ENCODE data around the gene THOC5.
A peak's percentile ranks its signal among the peaks of the same experiment; 100 is the strongest.
"Not testable (repeated sequence)": the region's sequence is repeated elsewhere in the genome, so short reads cannot be mapped to it uniquely, and the experiment has no call there.

Gene THOC5

DNA sequence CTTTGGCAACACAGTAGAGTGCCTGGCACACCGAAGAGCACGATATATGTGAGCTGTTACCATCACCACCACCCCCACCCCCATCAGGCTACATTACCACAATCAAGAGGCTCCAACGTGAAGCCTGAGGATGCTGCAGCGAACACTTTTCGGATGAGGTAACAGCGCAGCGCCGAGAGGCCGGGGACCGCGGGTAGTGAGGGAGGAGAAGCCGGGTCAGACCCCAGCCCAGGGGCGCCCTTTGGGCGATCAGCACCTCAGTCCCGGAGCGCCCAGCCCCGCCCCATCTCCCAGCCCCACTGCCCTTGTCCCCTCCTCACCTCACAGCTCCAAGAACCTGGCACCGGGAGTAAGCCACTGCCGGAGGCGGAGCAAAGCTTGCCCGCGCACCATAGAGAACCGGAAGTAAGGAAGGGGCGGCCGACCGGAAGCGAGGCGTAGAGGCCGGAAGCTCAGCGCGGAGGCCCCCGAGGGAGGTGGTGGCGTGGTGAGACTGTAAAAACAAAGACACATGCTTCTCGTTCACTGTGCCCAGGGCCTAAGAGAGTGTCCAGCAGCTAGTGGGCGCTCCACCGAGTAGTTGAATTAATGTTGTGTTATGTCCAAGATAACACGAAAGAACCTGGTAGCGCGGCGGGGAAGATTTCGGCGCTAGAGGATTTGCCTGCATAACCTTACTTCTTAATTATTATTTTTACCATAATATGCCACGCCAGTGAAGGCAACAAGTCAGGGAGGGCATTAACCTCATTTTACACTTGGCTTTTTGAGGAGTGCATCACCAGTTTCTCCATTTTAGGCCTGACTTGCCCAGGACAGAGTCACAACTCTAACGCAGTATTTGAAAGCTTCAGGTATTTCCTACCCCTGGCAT lies at the start of gene THOC5:
Gene THOC5, minus strand, starts transcription at position 407 of the 874 bp plus-strand sequence. CDS start 4,610 bp downstream, outside the sequence.
- H3K36me3 Mint-ChIP-seq (ENCODE audit: low read depth): peaks cover 68% of the 10 kb centered on the region

GRCh38 chr22:29598684-29599020 lies 45.1 kb upstream of the THOC5 start:
- Mint-ChIP-seq H3K27ac (no peak overlapping the region), H3K4me3 (no peak overlapping the region), H3K9me3 (peaks cover 4% of the 10 kb centered on the region), H3K27me3 (ENCODE audit: low read depth, poor library complexity) (peaks cover 9% of the 10 kb centered on the region), H3K4me1 (peaks cover 14% of the 10 kb centered on the region), H3K36me3 (ENCODE audit: low read depth) (no peaks in the 10 kb centered on the region)
- no peak for TF ChIP-seq CTCF (IDR thresholded peaks at IDR 0.05)
- no peak for DNase-seq

More for the DNA sequence above, at the start of gene THOC5:
- Mint-ChIP-seq H3K4me1 (peaks cover 14% of the 10 kb centered on the region), H3K4me3 (peak within 1 kb of the TSS; percentile 96), H3K27me3 (ENCODE audit: low read depth, poor library complexity) (no peaks in the 10 kb centered on the region), H3K9me3 (peaks cover 18% of the 10 kb centered on the region), H3K27ac (peak within 1 kb of the TSS; percentile 97)
- TF ChIP-seq CTCF (IDR thresholded peaks at IDR 0.05): peak; percentile 45
- peak; percentile 90 for DNase-seq

DNA sequence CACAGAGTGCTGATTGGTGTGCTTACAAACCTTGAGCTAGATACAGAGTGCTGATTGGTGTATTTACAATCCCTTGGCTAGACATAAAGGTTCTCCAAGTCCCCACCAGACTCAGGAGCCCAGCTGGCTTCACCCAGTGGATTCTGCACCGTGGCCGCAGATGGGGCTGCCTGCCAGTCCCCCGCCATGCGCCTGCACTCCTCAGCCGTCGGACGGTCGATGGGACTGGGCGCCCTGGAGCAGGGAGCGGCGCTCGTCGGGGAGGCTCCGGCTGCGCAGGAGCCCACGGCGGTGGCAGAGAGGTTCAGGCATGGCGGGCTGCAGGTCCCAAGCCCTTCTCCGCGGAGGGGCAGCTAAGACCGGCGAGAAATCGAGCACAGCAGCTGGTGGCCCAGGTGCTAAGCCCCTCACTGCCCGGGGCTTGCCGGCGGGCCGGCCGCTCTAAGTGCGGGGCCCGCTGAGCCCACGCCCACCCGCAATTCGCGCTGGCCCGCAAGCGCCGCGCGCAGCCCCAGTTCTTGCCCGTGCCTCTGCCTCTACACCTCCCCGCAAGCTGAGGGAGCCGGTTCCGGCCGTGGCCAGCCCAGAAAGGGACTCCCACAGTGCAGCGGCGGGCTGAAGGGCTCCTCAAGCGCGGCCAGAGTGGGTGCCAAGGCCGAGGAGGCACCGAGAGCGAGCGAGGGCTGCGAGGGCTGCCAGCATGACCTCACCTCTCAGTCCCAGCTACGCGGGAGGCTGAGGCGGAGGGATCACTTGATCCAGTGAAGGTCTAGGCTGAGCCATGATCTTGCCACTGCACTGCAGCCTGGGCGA lies 44.5 kb upstream of the THOC5 start:
- H3K36me3 Mint-ChIP-seq (ENCODE audit: low read depth); DNase-seq; H3K4me3 Mint-ChIP-seq; H3K27ac Mint-ChIP-seq; H3K9me3 Mint-ChIP-seq; H3K27me3 Mint-ChIP-seq (ENCODE audit: low read depth, poor library complexity): not testable (repeated sequence)
- H3K4me1 Mint-ChIP-seq: peaks cover 13% of the 10 kb centered on the region

GRCh38 chr22:29596408-29596807 lies 42.9 kb upstream of the THOC5 start:
- no peak for TF ChIP-seq CTCF (IDR thresholded peaks at IDR 0.05)
- peaks cover 9% of the 10 kb centered on the region for H3K27me3 Mint-ChIP-seq (ENCODE audit: low read depth, poor library complexity)
- H3K27ac Mint-ChIP-seq: no peak overlapping the region
- H3K4me1 Mint-ChIP-seq: peaks cover 10% of the 10 kb centered on the region
- DNase-seq: no peak
- no peaks in the 10 kb centered on the region for H3K36me3 Mint-ChIP-seq (ENCODE audit: low read depth)
- H3K4me3 Mint-ChIP-seq: no peak overlapping the region
- H3K9me3 Mint-ChIP-seq: peaks cover 4% of the 10 kb centered on the region

DNA sequence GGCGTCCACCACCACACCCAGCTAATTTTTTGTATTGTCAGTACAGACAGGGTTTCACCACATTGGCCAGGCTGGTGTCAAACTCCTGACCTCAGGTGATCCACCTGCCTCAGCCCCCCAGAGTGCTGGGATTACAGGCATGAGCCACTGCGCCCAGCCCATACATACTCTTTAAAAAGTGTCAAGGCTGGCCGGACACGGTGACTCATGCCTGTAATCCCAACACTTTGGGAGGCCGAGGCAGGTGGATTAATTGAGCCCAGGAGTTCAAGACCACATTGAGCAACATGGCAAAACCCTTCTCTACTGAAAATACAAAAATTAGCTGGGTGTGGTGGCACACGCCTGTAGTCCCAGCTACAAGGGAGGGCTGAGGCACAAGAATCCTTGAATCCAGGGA lies 40.9 kb upstream of the THOC5 start:
- H3K4me3 Mint-ChIP-seq; H3K27me3 Mint-ChIP-seq (ENCODE audit: low read depth, poor library complexity); H3K9me3 Mint-ChIP-seq; H3K36me3 Mint-ChIP-seq (ENCODE audit: low read depth); DNase-seq; H3K27ac Mint-ChIP-seq: not testable (repeated sequence)
- H3K4me1 Mint-ChIP-seq: peaks cover 10% of the 10 kb centered on the region

GRCh38 chr22:29593923-29594322 lies 40.4 kb upstream of the THOC5 start:
- DNase-seq: no peak
- Mint-ChIP-seq H3K27me3 (ENCODE audit: low read depth, poor library complexity) (peaks cover 6% of the 10 kb centered on the region), H3K36me3 (ENCODE audit: low read depth) (no peaks in the 10 kb centered on the region), H3K27ac (no peak overlapping the region), H3K4me3 (no peak overlapping the region), H3K4me1 (peaks cover 10% of the 10 kb centered on the region), H3K9me3 (peaks cover 4% of the 10 kb centered on the region)
- no peak for TF ChIP-seq CTCF (IDR thresholded peaks at IDR 0.05)

Measured in nephron progenitor cell (in vitro differentiated cells).